ENCODE results near the gene RIPK1.

RIPK1 gene

GRCh38 chr6:3039384-3039783, 28.9 kb upstream of the RIPK1 start:
- no peaks in the 10 kb centered on the region for H3K36me3 ChIP-seq (ENCODE audit: insufficient read depth, low read length)
- H3K4me2 ChIP-seq (ENCODE audit: insufficient read depth, low read length), result no peak overlapping the region
- no peak overlapping the region for H3K4me3 ChIP-seq (ENCODE audit: low read depth in 1 of 2, low read length in 2 of 2)
- no peak overlapping the region for H2AFZ ChIP-seq (ENCODE audit: low read depth, low read length)
- H4K20me1 ChIP-seq (ENCODE audit: insufficient read depth, low read length), result no peaks in the 10 kb centered on the region
- no peak for DNase-seq
- no peaks in the 10 kb centered on the region for H3K9me3 ChIP-seq (ENCODE audit: insufficient read depth, low read length, severe bottlenecking)
- H3K79me2 ChIP-seq (ENCODE audit: insufficient read depth, low read length), result no peaks in the 10 kb centered on the region
- H3K4me1 ChIP-seq (ENCODE audit: insufficient read depth, low read length), result no peaks in the 10 kb centered on the region
- H3K27me3 ChIP-seq (ENCODE audit: insufficient read depth, low read length, poor library complexity), result peaks cover 4% of the 10 kb centered on the region
- TF ChIP-seq CTCF (IDR thresholded peaks at IDR 0.05; ENCODE audit: borderline replicate concordance, extremely low read depth, low read length, poor library complexity, severe bottlenecking) (no peak), EZH2 (IDR thresholded peaks at IDR 0.05; ENCODE audit: borderline replicate concordance, low read depth, low read length, severe bottlenecking) (no peak)
- H3K9ac ChIP-seq (ENCODE audit: low read depth, low read length), result no peak overlapping the region
- no peak for ATAC-seq (ENCODE audit: insufficient read depth, low read depth)
- H3K27ac ChIP-seq (ENCODE audit: low read length), result no peak overlapping the region

GRCh38 chr6:3041147-3041546, 27.1 kb upstream of the RIPK1 start:
- Histone ChIP-seq H3K4me2 (ENCODE audit: insufficient read depth, low read length) (no peak overlapping the region), H3K79me2 (ENCODE audit: insufficient read depth, low read length) (no peaks in the 10 kb centered on the region), H3K27ac (ENCODE audit: low read length) (no peak overlapping the region), H2AFZ (ENCODE audit: low read depth, low read length) (no peak overlapping the region), H3K36me3 (ENCODE audit: insufficient read depth, low read length) (no peaks in the 10 kb centered on the region), H3K27me3 (ENCODE audit: insufficient read depth, low read length, poor library complexity) (peaks cover 6% of the 10 kb centered on the region), H3K4me3 (ENCODE audit: low read depth in 1 of 2, low read length in 2 of 2) (no peak overlapping the region), H3K4me1 (ENCODE audit: insufficient read depth, low read length) (no peaks in the 10 kb centered on the region), H3K9me3 (ENCODE audit: insufficient read depth, low read length, severe bottlenecking) (no peaks in the 10 kb centered on the region), H4K20me1 (ENCODE audit: insufficient read depth, low read length) (no peaks in the 10 kb centered on the region), H3K9ac (ENCODE audit: low read depth, low read length) (no peak overlapping the region)
- ATAC-seq (ENCODE audit: insufficient read depth, low read depth), result no peak
- no peak for DNase-seq
- no peak for TF ChIP-seq EZH2 (IDR thresholded peaks at IDR 0.05; ENCODE audit: borderline replicate concordance, low read depth, low read length, severe bottlenecking)
- TF ChIP-seq CTCF (IDR thresholded peaks at IDR 0.05; ENCODE audit: borderline replicate concordance, extremely low read depth, low read length, poor library complexity, severe bottlenecking), result no peak

- H3K79me2 ChIP-seq (ENCODE audit: insufficient read depth, low read length), result no peaks in the 10 kb centered on the region
- no peak overlapping the region for H3K4me3 ChIP-seq (ENCODE audit: low read depth in 1 of 2, low read length in 2 of 2)
- no peak overlapping the region for H3K9ac ChIP-seq (ENCODE audit: low read depth, low read length)
- no peak for TF ChIP-seq EZH2 (IDR thresholded peaks at IDR 0.05; ENCODE audit: borderline replicate concordance, low read depth, low read length, severe bottlenecking)
- TF ChIP-seq CTCF (IDR thresholded peaks at IDR 0.05; ENCODE audit: borderline replicate concordance, extremely low read depth, low read length, poor library complexity, severe bottlenecking), result no peak
- no peak overlapping the region for H3K27ac ChIP-seq (ENCODE audit: low read length)
- no peaks in the 10 kb centered on the region for H4K20me1 ChIP-seq (ENCODE audit: insufficient read depth, low read length)
- no peak overlapping the region for H3K4me2 ChIP-seq (ENCODE audit: insufficient read depth, low read length)
- no peaks in the 10 kb centered on the region for H3K36me3 ChIP-seq (ENCODE audit: insufficient read depth, low read length)
- no peaks in the 10 kb centered on the region for H3K4me1 ChIP-seq (ENCODE audit: insufficient read depth, low read length)
- no peak overlapping the region for H2AFZ ChIP-seq (ENCODE audit: low read depth, low read length)
- DNase-seq, result no peak
- ATAC-seq (ENCODE audit: insufficient read depth, low read depth), result no peak
- H3K27me3 ChIP-seq (ENCODE audit: insufficient read depth, low read length, poor library complexity), result peaks cover 8% of the 10 kb centered on the region
- no peaks in the 10 kb centered on the region for H3K9me3 ChIP-seq (ENCODE audit: insufficient read depth, low read length, severe bottlenecking)
These were observed 26.7 kb upstream of the RIPK1 start for GRCh38 chr6:3041606-3042005.

GRCh38 chr6:3045369-3045768, 22.9 kb upstream of the RIPK1 start:
- H3K27me3 ChIP-seq (ENCODE audit: insufficient read depth, low read length, poor library complexity), result peaks cover 7% of the 10 kb centered on the region
- DNase-seq (no peak), ATAC-seq (ENCODE audit: insufficient read depth, low read depth) (no peak)
- H4K20me1 ChIP-seq (ENCODE audit: insufficient read depth, low read length), result no peaks in the 10 kb centered on the region
- H3K4me1 ChIP-seq (ENCODE audit: insufficient read depth, low read length), result no peaks in the 10 kb centered on the region
- TF ChIP-seq CTCF (IDR thresholded peaks at IDR 0.05; ENCODE audit: borderline replicate concordance, extremely low read depth, low read length, poor library complexity, severe bottlenecking) (no peak), EZH2 (IDR thresholded peaks at IDR 0.05; ENCODE audit: borderline replicate concordance, low read depth, low read length, severe bottlenecking) (no peak)
- no peak overlapping the region for H2AFZ ChIP-seq (ENCODE audit: low read depth, low read length)
- H3K36me3 ChIP-seq (ENCODE audit: insufficient read depth, low read length), result no peaks in the 10 kb centered on the region
- H3K4me3 ChIP-seq (ENCODE audit: low read depth in 1 of 2, low read length in 2 of 2), result no peak overlapping the region
- H3K4me2 ChIP-seq (ENCODE audit: insufficient read depth, low read length), result no peak overlapping the region
- H3K79me2 ChIP-seq (ENCODE audit: insufficient read depth, low read length), result no peaks in the 10 kb centered on the region
- H3K9me3 ChIP-seq (ENCODE audit: insufficient read depth, low read length, severe bottlenecking), result no peaks in the 10 kb centered on the region
- H3K27ac ChIP-seq (ENCODE audit: low read length), result no peak overlapping the region
- H3K9ac ChIP-seq (ENCODE audit: low read depth, low read length), result no peak overlapping the region
